GM18867 (cell line): ENCODE data around the gene HES5.

ENCODE experiments used
- ATAC-seq: cut with Tn5 transposase; IDR thresholded peaks from one replicate; pipeline ENCODE4 v1.9.1; 2021; ENCODE audit warnings: mild to moderate bottlenecking, moderate library complexity; ENCODE audit not compliant: unreplicated experiment

Gene HES5

DNA sequence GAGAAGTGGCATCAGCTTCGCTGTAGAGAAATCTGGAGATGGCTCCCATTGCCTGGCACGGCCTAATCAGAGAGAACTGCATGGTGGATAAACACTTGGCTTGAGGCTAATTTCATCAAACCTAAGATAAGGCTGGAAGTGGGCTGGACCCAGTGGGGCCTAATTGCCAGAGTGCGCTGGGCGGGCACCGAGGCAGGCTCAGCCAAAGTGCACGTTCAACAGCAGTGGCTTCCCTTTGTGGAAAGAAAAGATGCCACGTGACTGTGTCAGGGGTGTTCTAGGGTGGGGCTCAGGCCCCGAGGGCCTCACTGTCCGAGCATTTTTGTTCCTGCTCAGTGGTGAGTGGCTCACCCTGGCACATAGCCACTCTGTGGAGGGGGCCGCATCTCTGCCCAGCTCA is 48.2 kb downstream of the HES5 start:
- no peak for ATAC-seq

DNA sequence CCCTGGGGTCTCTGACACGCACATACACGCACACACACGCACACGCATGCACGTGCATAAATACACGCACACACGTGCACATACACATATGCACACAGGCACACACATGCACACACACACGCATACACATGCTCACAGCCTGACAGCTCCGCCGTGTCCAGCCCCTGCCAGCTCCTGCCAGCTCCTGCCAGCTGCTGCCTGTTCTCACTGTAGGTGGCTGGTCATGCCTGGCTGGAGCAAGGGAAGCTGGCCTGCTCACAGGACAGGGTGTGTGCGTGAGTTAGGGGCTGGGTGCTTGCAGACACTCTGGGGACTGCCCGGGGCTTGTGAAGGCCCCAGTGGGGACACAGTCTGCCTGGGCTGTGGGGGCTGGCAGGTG is 49.1 kb downstream of the HES5 start:
- no peak for ATAC-seq

DNA sequence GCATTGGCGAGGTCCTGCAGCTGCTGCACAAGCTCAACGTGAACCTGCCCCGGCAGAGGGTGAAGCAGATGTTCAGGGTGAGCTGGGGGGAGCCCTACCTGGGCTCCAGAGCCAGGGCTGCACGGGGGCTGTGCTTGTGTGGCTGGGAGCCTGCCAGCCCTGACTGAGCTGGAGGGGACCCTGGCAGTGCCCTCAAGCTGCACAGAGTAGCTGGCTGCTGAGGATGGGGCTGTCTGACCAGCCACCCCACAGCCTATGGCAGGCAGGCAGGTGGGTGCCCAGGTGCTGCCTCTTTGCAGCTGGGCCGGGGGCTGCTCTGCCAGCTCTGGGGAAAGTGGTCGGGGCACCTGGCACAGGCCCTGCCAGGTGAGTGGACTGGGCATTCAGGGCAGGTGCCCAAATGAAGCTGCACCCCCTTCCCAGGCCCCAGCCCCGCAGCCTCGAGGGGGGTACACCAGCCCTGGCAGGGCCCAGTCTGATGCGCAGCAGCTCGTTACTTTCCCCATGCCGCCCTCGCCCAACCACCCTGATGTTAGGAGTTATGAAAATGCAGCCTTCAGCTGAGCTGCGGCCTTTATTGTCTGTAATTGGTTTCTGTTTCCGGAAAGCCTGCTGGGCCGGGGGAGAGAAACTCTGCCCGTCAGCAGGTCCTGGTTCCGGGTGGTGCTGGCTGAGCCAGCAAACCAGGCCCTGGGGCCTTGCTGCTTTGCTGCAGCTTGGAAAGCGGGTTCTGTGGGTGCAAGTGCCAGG is 49.7 kb downstream of the HES5 start:
- ATAC-seq, result no peak

DNA sequence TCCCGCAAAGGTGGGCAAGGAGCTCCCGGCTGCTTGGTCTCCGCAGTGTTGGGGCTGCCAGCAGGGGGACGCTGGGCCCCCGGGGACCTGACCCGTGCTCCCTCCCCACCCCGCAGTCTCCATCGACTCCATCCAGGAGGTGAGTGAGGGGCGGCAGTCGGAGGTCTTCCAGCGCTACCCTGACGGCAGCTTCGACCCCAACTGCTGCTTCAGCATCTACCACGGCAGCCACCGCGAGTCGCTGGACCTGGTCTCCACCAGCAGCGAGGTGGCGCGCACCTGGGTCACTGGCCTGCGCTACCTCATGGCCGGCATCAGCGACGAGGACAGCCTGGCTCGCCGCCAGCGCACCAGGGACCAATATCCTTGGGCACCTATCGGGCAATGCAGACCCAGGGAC is 50.4 kb downstream of the HES5 start:
- no peak for ATAC-seq

DNA sequence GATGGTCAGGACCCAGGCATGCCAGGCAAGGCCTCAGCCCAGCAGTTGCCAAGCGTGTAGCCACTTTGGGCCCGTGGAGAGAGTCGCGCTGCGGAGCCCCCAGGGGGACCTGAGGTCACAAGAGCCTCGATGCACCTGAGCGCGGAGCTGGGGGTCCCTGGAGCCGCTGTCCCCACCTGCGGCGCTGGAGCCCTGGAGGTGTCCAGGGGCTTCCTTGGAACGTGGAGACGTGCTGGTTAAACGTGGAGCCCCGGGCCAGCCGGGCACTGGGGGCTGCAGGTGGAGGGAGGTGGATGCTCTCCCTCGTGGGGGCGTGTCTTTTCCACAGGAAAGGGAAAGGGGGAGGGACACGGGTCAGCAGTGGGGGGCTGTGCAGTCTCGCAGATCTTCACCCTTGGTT is 50.9 kb downstream of the HES5 start:
- no peak for ATAC-seq
